GM23338 (cell line): Measurements from ENCODE around the gene CLPSL2. TPM values are rescaled to one million over a fixed set of nuclear protein-coding genes. Genes with fewer than 3 reads are reported as not detected.

Experiments
- ATAC-seq: fragments of 200-7000 bp; cut with Tn5 transposase; 3 replicates; pipeline ENCODE4 v1.9.1; 2020
- DNase-seq: peaks from one replicate; pipeline ENCODE4 v3.0.0-alpha.2; 2015; ENCODE audit warnings: low spot score
- H2AFZ ChIP-seq: fragments of 200-600 bp; sonication (generic); 2 replicates; pipeline ENCODE4 v1.8.0; 2016; ENCODE audit warnings: antibody characterized with exemption, mild to moderate bottlenecking, moderate library complexity
- H3F3A ChIP-seq: fragments of 200-600 bp; sonication (generic); replicated peaks from 2 replicates; pipeline ENCODE4 v1.8.0; 2017; ENCODE audit warnings: antibody characterized with exemption, mixed run types, low read depth
- H3K27ac ChIP-seq: fragments of 200-600 bp; sonication (generic); 2 replicates; pipeline ENCODE4 v1.6.1; 2016; ENCODE audit warnings: low read depth
- H3K27me3 ChIP-seq: fragments of 200-600 bp; sonication (generic); 2 replicates; pipeline ENCODE4 v1.8.0; 2016; ENCODE audit warnings: mild to moderate bottlenecking, mixed run types, moderate library complexity; ENCODE audit not compliant: insufficient read depth
- H3K36me3 ChIP-seq: fragments of 200-600 bp; sonication (generic); 2 replicates; pipeline ENCODE4 v1.8.0; 2016; ENCODE audit warnings: mild to moderate bottlenecking; ENCODE audit not compliant: insufficient read depth
- H3K4me1 ChIP-seq: fragments of 200-600 bp; sonication (generic); 2 replicates; pipeline ENCODE4 v1.8.0; 2016; ENCODE audit warnings: mild to moderate bottlenecking, moderate library complexity; ENCODE audit not compliant: insufficient read depth
- H3K4me2 ChIP-seq: fragments of 200-600 bp; sonication (generic); 2 replicates; pipeline ENCODE4 v1.7.1; 2017; ENCODE audit warnings: mixed run types
- H3K4me3 ChIP-seq: fragments of 200-600 bp; sonication (generic); 2 replicates; pipeline ENCODE4 v1.6.1; 2016; ENCODE audit warnings: mixed run types
- H3K79me2 ChIP-seq: fragments of 200-600 bp; sonication (generic); replicated peaks from 2 replicates; pipeline ENCODE4 v1.8.0; 2017; ENCODE audit warnings: mild to moderate bottlenecking; ENCODE audit not compliant: insufficient read depth
- H3K9me2 ChIP-seq: fragments of 200-600 bp; sonication (generic); 2 replicates; pipeline ENCODE4 v1.8.0; 2017; ENCODE audit not compliant: insufficient read depth
- H4K20me1 ChIP-seq: fragments of 200-600 bp; sonication (generic); replicated peaks from 2 replicates; pipeline ENCODE4 v1.8.0; 2017; ENCODE audit warnings: mild to moderate bottlenecking; ENCODE audit not compliant: insufficient read depth
- H3K27ac Mint-ChIP-seq: 2 replicates; pipeline ENCODE4 v1.8.0; 2020; ENCODE audit warnings: inconsistent platforms, mild to moderate bottlenecking, moderate library complexity, mixed read lengths
- H3K27me3 Mint-ChIP-seq: 3 replicates; pipeline ENCODE4 v1.8.0; 2022; ENCODE audit warnings: low read depth, mild to moderate bottlenecking, moderate library complexity, mixed read lengths, inconsistent platforms; ENCODE audit not compliant: insufficient read depth, poor library complexity
- H3K36me3 Mint-ChIP-seq: 3 replicates; pipeline ENCODE4 v1.8.0; 2021; ENCODE audit warnings: low read depth, mild to moderate bottlenecking, inconsistent platforms, moderate library complexity, mixed read lengths
- H3K4me1 Mint-ChIP-seq: 3 replicates; pipeline ENCODE4 v1.8.0; 2020; ENCODE audit warnings: mild to moderate bottlenecking, inconsistent platforms, mixed read lengths
- H3K4me3 Mint-ChIP-seq: 3 replicates; pipeline ENCODE4 v1.8.0; 2021; ENCODE audit warnings: moderate library complexity, mild to moderate bottlenecking, inconsistent platforms, mixed read lengths
- H3K9me3 Mint-ChIP-seq: 3 replicates; pipeline ENCODE4 v1.8.0; 2020; ENCODE audit warnings: moderate library complexity, mild to moderate bottlenecking, inconsistent platforms, mixed read lengths
- CREB1 ChIP-seq: fragments of 250-450 bp; sonication (Bioruptor Pico); IDR thresholded peaks from 2 replicates; pipeline ENCODE4 v1.5.0; 2020; ENCODE audit warnings: low read depth, mild to moderate bottlenecking, moderate library complexity
- CTCF ChIP-seq, 2 experiments: fragments of 200-600 bp in 1 of 2; sonication (generic) in 1 of 2; conservative IDR thresholded peaks; 2 replicates each; pipeline versions ENCODE4 v1.5.1 to v1.6.1; 2016 to 2017; ENCODE audit warnings: antibody characterized with exemption in 2 of 2, low read depth in 2 of 2, mild to moderate bottlenecking in 2 of 2, moderate library complexity in 1 of 2
- ETS1 ChIP-seq: IDR thresholded peaks from 2 replicates; pipeline ENCODE4 v1.6.1; 2016; ENCODE audit warnings: antibody characterized with exemption
- EZH2 ChIP-seq: fragments of 200-600 bp; sonication (generic); IDR thresholded peaks from one replicate; pipeline ENCODE4 v1.8.0; 2017; ENCODE audit warnings: antibody characterized with exemption, mild to moderate bottlenecking, low read depth; ENCODE audit not compliant: unreplicated experiment
- EZH2phosphoT487 ChIP-seq: fragments of 200-600 bp; sonication (generic); IDR thresholded peaks from one replicate; pipeline ENCODE4 v1.8.1; 2018; ENCODE audit warnings: antibody characterized with exemption; ENCODE audit not compliant: unreplicated experiment
- NANOG ChIP-seq: IDR thresholded peaks from 2 replicates; pipeline ENCODE4 v1.6.1; 2016; ENCODE audit warnings: antibody characterized with exemption, borderline replicate concordance
- STAT1 ChIP-seq: IDR thresholded peaks from one replicate; pipeline ENCODE4 v1.6.1; 2016; ENCODE audit warnings: antibody characterized with exemption; ENCODE audit not compliant: unreplicated experiment
- ZNF114 ChIP-seq: fragments of 250-450 bp; sonication (Bioruptor Pico); IDR thresholded peaks from 2 replicates; pipeline ENCODE4 v1.5.0; 2020; ENCODE audit warnings: mild to moderate bottlenecking, moderate library complexity
- ZNF331 ChIP-seq: fragments of 250-450 bp; sonication (Bioruptor Pico); IDR thresholded peaks from 2 replicates; pipeline ENCODE4 v1.5.0; 2020; ENCODE audit warnings: low read depth, mild to moderate bottlenecking, moderate library complexity
- ZNF462 ChIP-seq: fragments of 250-450 bp; sonication (Bioruptor Pico); IDR thresholded peaks from 2 replicates; pipeline ENCODE4 v1.5.0; 2020; ENCODE audit warnings: mild to moderate bottlenecking, moderate library complexity
- polyA plus RNA-seq: library from polyadenylated mRNA; unstranded; fragments of >200 nt; fragmentation: Nextera tagmentation; extraction: Ambion mirVana; gene quantifications from 2 replicates; pipeline ENCODE4 v1.2.1, GENCODE V29; 2016
- total RNA-seq: library from RNA; depleted of rRNA; stranded (reverse); fragments of >200 nt; shearing (Covaris generic); gene quantifications from 2 replicates; pipeline ENCODE4 v1.2.3, GENCODE V29; 2014

The CLPSL2 gene
- total and polyA plus RNA-seq, 2 experiments from 2014 or later: 2.9 to 3.1 TPM

GRCh38 chr6:35777356-35778102 lies 1.1 kb downstream of the CLPSL2 start:
- Histone ChIP-seq H3K4me3 (no peak overlapping the region; the same call in 1 of the 2 replicates), H3K27me3 (peaks cover 14% of the 10 kb centered on the region), H3K79me2 (no peaks in the 10 kb centered on the region), H2AFZ (no peak overlapping the region), H3K4me1 (no peaks in the 10 kb centered on the region), H3K9me2 (no peaks in the 10 kb centered on the region), H3K36me3 (no peaks in the 10 kb centered on the region), H3K27ac (no peak overlapping the region), H3F3A (peaks cover 8% of the 10 kb centered on the region; the same call in 1 of the 2 replicates), H3K4me2 (peak overlapping the region; percentile 85; the same call in 1 of the 2 replicates), H4K20me1 (no peaks in the 10 kb centered on the region)
- no peaks in the 10 kb centered on the region; the same call in 2 of the 3 replicates for H3K9me3 Mint-ChIP-seq
- H3K4me3 Mint-ChIP-seq: peak overlapping the region; percentile 79
- ATAC-seq: no peak
- H3K27me3 Mint-ChIP-seq: peaks cover 21% of the 10 kb centered on the region
- no peak for TF ChIP-seq ZNF114 (CRISPR knock-in tag)
- no peak for TF ChIP-seq CREB1 (CRISPR knock-in tag)
- no peak for TF ChIP-seq STAT1
- H3K36me3 Mint-ChIP-seq: no peaks in the 10 kb centered on the region; the same call in 2 of the 3 replicates
- peaks cover 12% of the 10 kb centered on the region for H3K4me1 Mint-ChIP-seq
- no peak for DNase-seq
- H3K27ac Mint-ChIP-seq: no peak overlapping the region

- Histone ChIP-seq H3F3A (peaks cover 8% of the 10 kb centered on the region; the same call in 1 of the 2 replicates), H3K4me1 (no peaks in the 10 kb centered on the region), H3K79me2 (no peaks in the 10 kb centered on the region), H3K36me3 (no peaks in the 10 kb centered on the region), H3K27me3 (peaks cover 14% of the 10 kb centered on the region), H3K9me2 (no peaks in the 10 kb centered on the region), H2AFZ (no peak overlapping the region), H3K4me3 (no peak overlapping the region), H4K20me1 (no peaks in the 10 kb centered on the region), H3K27ac (no peak overlapping the region), H3K4me2 (no peak overlapping the region)
- Mint-ChIP-seq H3K4me3 (no peak overlapping the region), H3K27ac (no peak overlapping the region), H3K27me3 (peaks cover 21% of the 10 kb centered on the region), H3K9me3 (no peaks in the 10 kb centered on the region; the same call in 2 of the 3 replicates), H3K36me3 (no peaks in the 10 kb centered on the region; the same call in 2 of the 3 replicates), H3K4me1 (peaks cover 12% of the 10 kb centered on the region)
- no peak for ATAC-seq
- no peak for DNase-seq
- no peak for TF ChIP-seq ETS1
- TF ChIP-seq ZNF462 (CRISPR knock-in tag): no peak
- no peak for TF ChIP-seq ZNF114 (CRISPR knock-in tag)
- TF ChIP-seq EZH2phosphoT487: no peak
- no peak for TF ChIP-seq CTCF (conservative IDR thresholded peaks at IDR 0.05; ENCODE audit: low read depth in 2 of 2)
- TF ChIP-seq ZNF331 (CRISPR knock-in tag): no peak
- TF ChIP-seq EZH2: no peak
- no peak for TF ChIP-seq NANOG
- TF ChIP-seq STAT1: no peak
- no peak for TF ChIP-seq CREB1 (CRISPR knock-in tag)
Observed at GRCh38 chr6:35778437-35778836, 2.0 kb downstream of the CLPSL2 start.
